ENCODE data around the gene RELA. TPM values are rescaled to one million over a fixed set of nuclear protein-coding genes. Genes with fewer than 3 reads are reported as not detected.
A peak's percentile ranks its signal among the peaks of the same experiment; 100 is the strongest.
"Not testable (repeated sequence)": the region's sequence is repeated elsewhere in the genome, so short reads cannot be mapped to it uniquely, and the experiment has no call there.

The RELA gene
- total RNA-seq, 2 experiments from 2014 or later, result 76.9 to 109 TPM

DNA sequence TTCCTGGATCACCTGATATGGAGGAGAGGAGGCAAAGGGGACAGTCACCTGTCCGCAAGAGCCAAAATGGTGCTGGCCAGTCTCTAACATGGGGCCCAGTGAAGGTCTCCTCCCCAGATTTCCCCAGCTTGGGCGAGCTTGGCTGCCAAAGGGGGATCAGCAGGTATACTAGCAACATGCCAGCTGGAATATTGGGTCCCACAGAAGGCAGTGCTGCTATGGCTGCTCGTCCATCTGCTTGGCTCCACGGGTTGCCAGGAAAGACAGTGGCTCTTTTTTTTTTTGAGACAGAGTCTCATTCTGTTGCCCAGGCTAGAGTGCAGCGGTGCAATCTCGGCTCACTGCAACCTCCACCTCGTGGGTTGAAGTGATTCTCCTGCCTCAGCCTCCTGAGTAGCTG is 36.6 kb upstream of the RELA start:
- Mint-ChIP-seq H3K36me3 (ENCODE audit: low read depth) (no peaks in the 10 kb centered on the region), H3K4me3 (no peak overlapping the region), H3K9me3 (ENCODE audit: low read depth) (no peaks in the 10 kb centered on the region), H3K27me3 (no peaks in the 10 kb centered on the region), H3K27ac (no peak overlapping the region), H3K4me1 (no peaks in the 10 kb centered on the region)
- DNase-seq (no peak), ATAC-seq (no peak)
- ChIA-PET CTCF (interaction anchor here (0.5 to 0.7 kb wide), 2 partner anchors 47 to 373 kb away, joined by 3 to 4 read pairs; no protein-coding TSS in a partner anchor), POLR2A (no interaction called here)
- intact Hi-C loops (cut with DNase I, micrococcal nuclease), result no loop called here

DNA sequence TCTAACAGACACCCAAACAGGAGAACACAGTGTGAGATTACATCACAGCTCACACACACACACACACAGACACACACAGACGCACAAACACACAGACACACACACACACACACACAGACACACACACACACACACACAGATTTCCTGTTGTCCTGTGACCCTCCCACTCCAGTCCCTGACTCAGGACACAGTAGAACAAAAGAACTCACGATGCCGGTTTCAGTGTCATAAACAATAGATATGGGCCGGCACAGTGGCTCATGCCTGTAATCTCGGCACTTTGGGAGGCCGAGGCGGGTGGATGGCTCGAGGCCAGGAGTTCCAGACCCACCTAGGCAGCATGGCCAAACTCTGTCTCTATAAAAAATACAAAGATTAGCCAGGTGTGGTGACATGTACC is 35.5 kb upstream of the RELA start:
- Mint-ChIP-seq H3K27me3 (no peaks in the 10 kb centered on the region), H3K27ac (no peak overlapping the region), H3K4me1 (no peaks in the 10 kb centered on the region), H3K36me3 (ENCODE audit: low read depth) (no peaks in the 10 kb centered on the region), H3K9me3 (ENCODE audit: low read depth) (no peaks in the 10 kb centered on the region), H3K4me3 (no peak overlapping the region)
- intact Hi-C loops (cut with DNase I, micrococcal nuclease), result no loop called here
- DNase-seq (no peak), ATAC-seq (no peak)
- ChIA-PET POLR2A (no interaction called here), CTCF (interaction anchor here (0.7 kb wide), 2 partner anchors 124 to 290 kb away, joined by 3 to 4 read pairs; no protein-coding TSS in a partner anchor)

DNA sequence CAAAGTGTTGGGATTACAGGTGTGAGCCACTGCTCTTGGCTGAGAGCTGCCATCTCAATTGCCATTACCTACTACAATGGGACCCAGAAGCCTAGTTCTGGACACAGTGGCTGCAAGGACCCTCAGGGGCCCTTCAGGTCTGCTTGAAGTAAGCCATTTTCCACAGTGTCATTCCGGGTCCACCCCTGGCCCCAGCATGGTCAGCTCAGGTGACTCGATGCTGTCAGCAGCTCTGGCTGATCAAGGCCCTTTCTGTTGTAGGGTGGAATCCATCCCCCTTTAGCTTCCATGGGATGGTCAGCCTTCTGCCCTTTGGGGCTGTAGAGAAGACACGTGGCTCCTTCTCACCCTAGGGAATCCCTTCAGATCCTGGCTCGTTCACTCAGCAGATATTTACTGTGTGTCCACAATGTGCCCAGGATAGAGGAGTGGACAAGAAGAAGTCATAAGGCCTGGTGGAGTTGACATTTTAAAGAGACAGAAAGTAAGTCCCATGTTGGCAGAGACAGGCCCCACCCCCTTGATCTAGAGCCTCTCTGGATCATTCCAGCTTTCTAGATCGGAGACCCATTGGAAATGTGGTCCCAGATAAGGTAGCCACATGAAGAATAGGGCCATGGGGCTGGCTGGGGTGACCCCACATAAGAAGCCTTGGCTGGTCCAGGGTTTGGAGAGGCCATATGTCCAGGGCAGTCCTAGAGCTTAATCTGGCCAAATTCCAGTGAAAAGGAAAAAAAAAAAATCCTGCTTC is 34.3 kb upstream of the RELA start:
- Mint-ChIP-seq H3K9me3 (ENCODE audit: low read depth) (no peaks in the 10 kb centered on the region), H3K27ac (no peak overlapping the region), H3K36me3 (ENCODE audit: low read depth) (no peaks in the 10 kb centered on the region), H3K4me3 (no peak overlapping the region), H3K4me1 (no peaks in the 10 kb centered on the region), H3K27me3 (no peaks in the 10 kb centered on the region)
- DNase-seq, result no peak
- CTCF ChIA-PET, result interaction anchor here (0.7 kb wide), 1 partner anchor 93 kb away, joined by 4 read pairs; no protein-coding TSS in a partner anchor
- intact Hi-C loops (cut with DNase I, micrococcal nuclease), result no loop called here
- no peak for ATAC-seq
- POLR2A ChIA-PET, result no interaction called here

DNA sequence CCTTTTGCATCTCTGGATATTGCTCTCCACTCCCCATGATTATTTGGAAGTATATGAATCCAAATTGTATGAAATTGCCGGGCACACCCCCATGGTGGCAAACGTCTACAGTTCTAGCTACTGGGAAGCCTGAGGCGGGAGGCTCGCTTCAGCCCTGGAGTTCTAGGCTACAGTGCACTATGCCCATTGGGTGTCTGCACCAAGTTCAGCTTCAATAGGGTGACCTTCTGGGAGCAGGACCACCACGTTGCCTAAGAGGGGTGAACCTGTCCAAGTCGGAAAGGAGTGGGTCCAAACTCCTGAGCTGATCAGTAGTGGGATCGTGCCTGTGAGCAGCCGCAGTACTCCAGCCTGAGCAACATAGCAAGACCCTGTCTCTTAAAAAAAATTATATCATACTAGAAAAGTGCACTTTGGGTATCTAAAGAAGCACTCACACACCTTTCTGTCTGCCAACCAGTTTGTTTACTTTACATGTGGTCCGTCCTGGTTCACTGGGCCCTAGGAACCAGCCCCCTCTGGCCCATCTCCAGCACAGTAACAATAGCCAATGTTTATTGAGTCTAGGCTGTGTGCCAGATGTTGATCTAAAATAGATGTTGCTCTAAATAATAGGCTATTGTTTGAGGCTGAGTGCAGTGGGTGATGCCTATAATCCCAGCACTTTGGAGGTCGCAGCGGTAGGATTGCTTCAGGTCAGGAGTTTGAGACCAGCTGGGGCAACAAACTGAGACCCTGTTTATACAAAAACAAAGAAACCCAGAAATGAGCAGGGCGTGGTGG is 32.9 kb upstream of the RELA start:
- no peak overlapping the region for H3K27ac Mint-ChIP-seq
- POLR2A ChIA-PET, result no interaction called here
- ATAC-seq (no peak), DNase-seq (no peak)
- H3K4me1 Mint-ChIP-seq, result no peaks in the 10 kb centered on the region
- intact Hi-C loops (cut with DNase I, micrococcal nuclease), result no loop called here
- H3K36me3 Mint-ChIP-seq (ENCODE audit: low read depth), result no peaks in the 10 kb centered on the region
- H3K4me3 Mint-ChIP-seq, result no peak overlapping the region
- no peaks in the 10 kb centered on the region for H3K27me3 Mint-ChIP-seq
- CTCF ChIA-PET, result interaction anchor here (0.7 to 1.5 kb wide), 3 partner anchors 10 to 91 kb away, joined by 4 to 6 read pairs (median 5); no protein-coding TSS in a partner anchor
- H3K9me3 Mint-ChIP-seq (ENCODE audit: low read depth), result no peaks in the 10 kb centered on the region

DNA sequence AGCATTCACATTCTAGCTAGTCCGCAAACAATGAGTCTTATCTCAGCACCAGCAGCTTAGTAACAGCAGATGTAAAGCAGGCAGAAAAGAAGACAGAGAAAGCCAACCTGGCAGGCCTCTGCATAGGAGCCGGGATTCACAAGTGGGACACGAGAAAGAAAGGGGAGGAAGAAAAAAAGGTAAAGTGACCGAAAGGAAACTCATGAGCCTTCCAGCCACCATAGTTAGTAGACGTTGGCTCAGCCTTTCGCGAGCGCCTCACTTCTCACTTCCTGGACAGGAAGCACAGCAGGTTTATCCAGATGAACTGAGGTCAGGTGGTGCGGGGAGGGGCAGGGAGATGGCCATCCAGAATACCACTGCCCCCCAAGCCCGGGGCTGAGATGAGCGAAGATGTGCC is 29.7 kb upstream of the RELA start:
- H3K27me3 Mint-ChIP-seq, result no peaks in the 10 kb centered on the region
- intact Hi-C loops (cut with DNase I, micrococcal nuclease), result no loop called here
- DNase-seq (no peak), ATAC-seq (no peak)
- ChIA-PET CTCF (interaction anchor here (0.7 to 1.1 kb wide), 2 partner anchors 8 to 13 kb away, joined by 3 read pairs; no protein-coding TSS in a partner anchor), POLR2A (interaction anchor here (0.7 kb wide), 1 partner anchor 310 kb away, joined by 6 read pairs; the partner anchor contains the start of gene BANF1)
- no peaks in the 10 kb centered on the region for H3K9me3 Mint-ChIP-seq (ENCODE audit: low read depth)
- no peaks in the 10 kb centered on the region for H3K36me3 Mint-ChIP-seq (ENCODE audit: low read depth)
- no peaks in the 10 kb centered on the region for H3K4me1 Mint-ChIP-seq
- H3K27ac Mint-ChIP-seq, result peak overlapping the region; percentile 6
- H3K4me3 Mint-ChIP-seq, result no peak overlapping the region

DNA sequence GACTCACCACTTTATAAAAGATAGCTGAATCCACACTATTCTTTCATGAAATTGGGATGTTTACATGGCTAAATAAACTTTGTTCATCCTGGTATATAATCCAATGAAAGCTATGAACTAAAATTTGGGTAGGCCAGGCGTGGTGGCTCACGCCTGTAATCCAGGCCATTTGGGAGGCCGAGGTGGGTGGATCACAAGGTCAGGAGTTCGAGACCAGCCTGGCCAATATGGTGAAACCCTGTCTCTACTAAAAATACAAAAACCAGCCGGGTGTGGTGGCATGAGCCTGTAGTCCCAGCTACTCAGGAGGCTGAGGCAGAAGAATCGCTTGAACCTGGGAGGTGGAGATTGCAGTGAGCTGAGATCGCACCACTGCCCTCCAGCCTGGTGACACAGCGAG is 29.1 kb upstream of the RELA start:
- H3K36me3 Mint-ChIP-seq (ENCODE audit: low read depth); H3K27me3 Mint-ChIP-seq; intact Hi-C loops (cut with DNase I, micrococcal nuclease); H3K27ac Mint-ChIP-seq; H3K9me3 Mint-ChIP-seq (ENCODE audit: low read depth); H3K4me3 Mint-ChIP-seq; H3K4me1 Mint-ChIP-seq; DNase-seq; ATAC-seq: not testable (repeated sequence)
- CTCF ChIA-PET, result interaction anchor here (0.7 to 1.1 kb wide), 2 partner anchors 8 to 14 kb away, joined by 3 read pairs; no protein-coding TSS in a partner anchor
- POLR2A ChIA-PET, result interaction anchor here (0.7 kb wide), 1 partner anchor 311 kb away, joined by 6 read pairs; the partner anchor contains the start of gene BANF1

DNA sequence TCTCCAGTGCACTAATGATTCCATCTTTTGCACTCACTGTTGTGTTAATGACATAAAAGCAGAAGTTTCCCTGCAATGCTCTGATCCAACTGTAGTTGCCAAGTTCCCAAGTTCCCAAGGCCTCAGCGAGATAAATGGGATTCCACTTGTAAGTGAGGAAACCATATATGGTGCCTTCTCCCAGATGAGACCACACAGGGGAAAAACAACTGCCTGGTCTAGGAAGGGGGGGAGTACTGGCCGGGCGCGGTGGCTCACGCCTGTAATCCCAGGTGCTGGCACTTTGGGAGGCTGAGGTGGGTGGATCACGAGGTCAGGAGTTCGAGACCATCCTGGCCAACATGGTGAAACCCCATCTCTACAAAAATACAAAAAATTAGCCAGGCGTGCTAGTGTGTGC is 23.3 kb upstream of the RELA start:
- peaks cover 2% of the 10 kb centered on the region for H3K27me3 Mint-ChIP-seq
- H3K4me1 Mint-ChIP-seq, result no peaks in the 10 kb centered on the region
- intact Hi-C loops (cut with DNase I, micrococcal nuclease), result loop anchor here in 1 of 2 experiments (5.0 kb wide), 1 partner anchor 51 kb away; no protein-coding TSS in a partner anchor
- no peak overlapping the region for H3K4me3 Mint-ChIP-seq
- ATAC-seq (no peak), DNase-seq (no peak)
- ChIA-PET POLR2A (no interaction called here), CTCF (interaction anchor here (0.7 kb wide), 1 partner anchor 23 kb away, joined by 3 read pairs; the partner anchor contains the start of gene RELA)
- no peaks in the 10 kb centered on the region for H3K9me3 Mint-ChIP-seq (ENCODE audit: low read depth)
- H3K27ac Mint-ChIP-seq, result no peak overlapping the region
- no peaks in the 10 kb centered on the region for H3K36me3 Mint-ChIP-seq (ENCODE audit: low read depth)

DNA sequence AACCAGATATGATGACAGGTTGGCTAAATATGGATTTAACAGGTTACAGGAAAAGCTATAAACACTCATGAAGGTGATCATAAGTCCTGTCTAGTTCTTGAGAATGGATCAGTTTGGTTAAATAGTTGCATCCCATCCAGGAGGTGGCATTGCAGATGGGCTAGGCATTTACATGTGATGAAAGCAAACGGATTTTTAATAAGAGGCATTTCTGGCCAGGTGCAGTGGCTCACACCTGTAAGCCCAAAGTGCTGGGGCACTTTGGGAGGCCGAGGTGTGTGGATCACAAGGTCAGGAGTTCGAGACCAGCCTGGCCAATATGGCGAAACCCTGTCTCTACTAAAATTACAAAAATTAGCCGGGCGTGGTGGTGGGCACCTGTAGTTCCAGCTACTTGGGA is 20.8 kb upstream of the RELA start:
- POLR2A ChIA-PET; ATAC-seq; H3K9me3 Mint-ChIP-seq (ENCODE audit: low read depth); DNase-seq; H3K4me3 Mint-ChIP-seq; H3K36me3 Mint-ChIP-seq (ENCODE audit: low read depth); H3K27ac Mint-ChIP-seq; H3K27me3 Mint-ChIP-seq; H3K4me1 Mint-ChIP-seq: not testable (repeated sequence)
- intact Hi-C loops (cut with DNase I, micrococcal nuclease), result loop anchor here in 1 of 2 experiments (5.0 kb wide), 1 partner anchor 64 kb away; no protein-coding TSS in a partner anchor
- CTCF ChIA-PET, result interaction anchor here (0.6 to 1.4 kb wide), 4 partner anchors 9 to 204 kb away, joined by 3 read pairs; partner anchors contain the start of gene FIBP

DNA sequence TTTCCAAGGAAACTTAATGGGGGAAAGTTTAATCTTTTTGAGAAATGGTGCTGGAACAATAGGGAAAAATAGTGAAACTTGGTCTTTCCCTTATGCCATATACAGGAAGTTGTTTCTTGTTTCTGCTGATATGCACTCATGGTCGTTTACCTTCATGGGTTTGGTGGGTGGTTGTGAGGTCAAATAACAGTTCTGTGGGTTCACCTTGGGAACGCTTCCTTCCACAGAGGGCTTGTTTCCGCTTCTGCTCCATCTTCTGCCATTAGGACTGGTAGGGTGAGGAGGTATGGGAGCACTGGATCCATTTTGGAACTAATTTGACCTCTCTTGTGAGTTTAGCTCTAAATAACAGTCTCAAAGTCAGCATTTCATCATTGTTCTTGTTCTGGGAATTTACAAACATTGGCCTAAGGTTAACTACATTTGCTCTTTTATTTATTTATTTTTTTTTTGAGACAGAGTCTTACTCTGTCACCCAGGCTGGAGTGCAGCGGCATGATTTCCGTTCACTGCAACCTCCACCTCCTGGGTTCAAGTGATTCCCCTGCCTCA is 17.6 kb upstream of the RELA start:
- no peaks in the 10 kb centered on the region for H3K36me3 Mint-ChIP-seq (ENCODE audit: low read depth)
- H3K27me3 Mint-ChIP-seq, result peaks cover 2% of the 10 kb centered on the region
- intact Hi-C loops (cut with DNase I, micrococcal nuclease), result loop anchor here in 1 of 2 experiments (5.0 kb wide), 1 partner anchor 67 kb away; no protein-coding TSS in a partner anchor
- ChIA-PET POLR2A (no interaction called here), CTCF (interaction anchor here (1.5 kb wide), 1 partner anchor 14 kb away, joined by 5 read pairs; no protein-coding TSS in a partner anchor)
- no peaks in the 10 kb centered on the region for H3K9me3 Mint-ChIP-seq (ENCODE audit: low read depth)
- H3K27ac Mint-ChIP-seq, result no peak overlapping the region
- no peak overlapping the region for H3K4me3 Mint-ChIP-seq
- no peaks in the 10 kb centered on the region for H3K4me1 Mint-ChIP-seq
- DNase-seq, result no peak
- ATAC-seq, result no peak

DNA sequence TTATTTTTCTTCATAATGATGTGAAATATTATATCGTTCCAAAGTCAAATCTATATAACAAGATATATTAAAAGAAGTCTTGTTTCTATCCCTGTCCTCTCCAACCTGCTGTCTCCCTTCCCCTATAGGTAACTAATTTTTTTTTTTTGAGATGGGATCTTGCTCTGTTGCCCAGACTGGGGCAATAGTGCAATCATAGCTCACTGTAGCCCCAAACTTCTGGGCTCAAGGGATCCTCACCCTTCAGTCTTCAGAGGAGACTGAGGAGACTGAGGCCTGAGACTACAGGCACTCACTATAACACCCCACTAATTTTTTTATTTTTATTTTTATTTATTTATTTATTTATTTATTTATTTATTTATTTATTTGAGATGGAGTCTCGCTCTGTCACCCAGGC is 10.3 kb upstream of the RELA start:
- ATAC-seq, result no peak
- H3K4me1 Mint-ChIP-seq, result peaks cover 6% of the 10 kb centered on the region
- H3K36me3 Mint-ChIP-seq (ENCODE audit: low read depth), result no peaks in the 10 kb centered on the region
- H3K4me3 Mint-ChIP-seq, result no peak overlapping the region
- no peaks in the 10 kb centered on the region for H3K27me3 Mint-ChIP-seq
- no peaks in the 10 kb centered on the region for H3K9me3 Mint-ChIP-seq (ENCODE audit: low read depth)
- intact Hi-C loops (cut with DNase I, micrococcal nuclease), result no loop called here
- POLR2A ChIA-PET, result interaction anchor here (0.7 kb wide), 1 partner anchor 155 kb away, joined by 3 read pairs; no protein-coding TSS in a partner anchor
- no peak overlapping the region for H3K27ac Mint-ChIP-seq
- CTCF ChIA-PET, result interaction anchor here (1.0 kb wide), 1 partner anchor 344 kb away, joined by 3 read pairs; no protein-coding TSS in a partner anchor
- DNase-seq, result no peak

DNA sequence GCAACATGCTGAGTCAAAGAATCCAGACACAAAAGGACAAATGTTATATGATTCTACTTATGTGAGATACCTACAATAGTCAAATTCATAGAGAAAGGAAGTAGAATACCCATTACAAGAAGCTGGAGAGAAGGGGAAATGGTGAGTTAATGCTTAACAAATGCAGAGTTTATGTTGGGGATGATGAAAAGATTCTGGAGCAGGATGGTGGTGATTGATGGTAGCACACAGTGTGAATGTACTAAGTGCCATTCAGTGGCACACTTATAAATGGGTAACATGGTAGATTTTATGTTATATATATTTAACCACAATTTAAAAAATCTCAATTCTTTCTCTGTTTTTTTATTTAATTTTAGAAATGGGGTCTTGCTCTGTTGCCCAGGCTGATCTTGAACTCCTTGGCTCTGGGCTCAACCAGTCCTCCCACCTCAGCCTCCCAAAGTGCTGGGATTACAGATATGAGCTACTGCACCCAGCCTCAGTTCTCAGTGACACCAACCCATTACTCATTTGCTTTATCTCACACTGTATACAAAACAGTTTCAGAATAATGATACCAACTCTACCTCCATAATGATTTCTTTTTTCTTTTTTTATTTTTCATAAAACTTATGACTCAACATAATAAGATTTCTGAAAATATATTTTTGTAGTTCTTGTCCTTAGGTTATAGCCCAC is 9.6 kb upstream of the RELA start:
- Mint-ChIP-seq H3K4me1 (peaks cover 6% of the 10 kb centered on the region), H3K27ac (no peak overlapping the region), H3K4me3 (no peak overlapping the region), H3K27me3 (no peaks in the 10 kb centered on the region), H3K9me3 (ENCODE audit: low read depth) (no peaks in the 10 kb centered on the region), H3K36me3 (ENCODE audit: low read depth) (no peaks in the 10 kb centered on the region)
- DNase-seq (peak; percentile 21), ATAC-seq (peak; percentile 83)
- ChIA-PET POLR2A (interaction anchor here (1.0 kb wide), 1 partner anchor 34 kb away, joined by 3 read pairs; no protein-coding TSS in a partner anchor), CTCF (no interaction called here)
- intact Hi-C loops (cut with DNase I, micrococcal nuclease), result no loop called here
